Loucy (cell line): ENCODE measurements around the gene IL17RE.

Experiments used
- CTCF ChIP-seq: fragments of 200-600 bp; sonication (generic); conservative IDR thresholded peaks from 2 replicates; pipeline ENCODE4 v1.5.1; 2014; ENCODE audit warnings: mild to moderate bottlenecking, antibody characterized with exemption, low read length
- EZH2phosphoT487 ChIP-seq: fragments of 200-600 bp; IDR thresholded peaks from 2 replicates; pipeline ENCODE4 v1.6.1; 2018; ENCODE audit warnings: antibody characterized with exemption, mild to moderate bottlenecking, moderate library complexity, borderline replicate concordance

- TF ChIP-seq EZH2phosphoT487 (no peak), CTCF (no peak)
These were observed 5.6 kb downstream of the IL17RE start for GRCh38 chr3:9908286-9908685.
